ENCODE results near the gene KRT74. TPM values are rescaled to one million over a fixed set of nuclear protein-coding genes. Genes with fewer than 3 reads are reported as not detected.

The KRT74 gene
- total RNA-seq, 2 donors from 2014 or later: 0.05 to 0.45 TPM

DNA sequence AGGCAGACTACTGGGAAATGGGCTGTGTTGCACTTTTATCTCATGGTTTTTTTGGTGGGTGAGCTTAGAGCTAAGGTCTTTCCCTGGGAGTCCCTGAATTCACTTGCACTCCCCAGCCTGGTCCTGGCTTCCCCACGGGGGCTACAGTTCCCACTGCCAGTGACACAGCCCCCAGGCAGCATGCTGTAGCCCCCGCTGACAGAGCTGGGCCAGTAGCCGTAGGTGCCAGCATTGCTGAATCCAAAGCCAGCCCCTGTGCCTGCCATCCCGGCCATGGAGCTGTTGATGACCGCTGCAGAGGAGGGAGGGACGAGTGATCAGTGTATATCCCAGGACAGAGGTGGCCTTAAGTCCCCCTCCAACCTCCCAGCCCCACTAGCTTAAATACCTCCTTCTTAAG, 34.5 kb upstream of the KRT74 start:
- WGBS: 86% methylated on average over 6 of the region's 6 CpGs
- DNase-seq (ENCODE audit: low spot score): no peak
- H3K9me3 ChIP-seq: no peaks in the 10 kb centered on the region

DNA sequence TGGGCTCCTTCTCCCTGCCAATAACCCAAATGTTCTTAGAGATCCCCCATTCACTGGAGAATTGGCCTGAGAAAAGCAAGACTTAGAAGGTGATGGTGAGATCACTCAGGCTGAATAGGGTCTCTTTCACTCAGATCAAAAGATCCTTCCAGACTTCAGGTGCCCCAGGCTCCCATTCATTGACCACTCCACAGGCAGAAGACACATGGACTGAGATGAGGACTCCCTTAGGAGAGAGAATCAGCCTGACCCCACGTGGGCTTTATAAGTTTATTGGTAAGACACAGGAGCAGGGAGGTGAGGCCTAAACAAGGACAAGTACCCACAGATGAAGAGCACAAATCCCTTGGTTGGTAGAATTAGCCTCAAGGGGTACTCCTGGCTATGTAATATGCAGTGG, 33.7 kb upstream of the KRT74 start:
- Histone ChIP-seq H3K4me3 (no peak overlapping the region), H3K36me3 (no peaks in the 10 kb centered on the region), H3K27ac (no peak overlapping the region), H3K27me3 (replicated peaks; ENCODE audit: insufficient read depth) (peaks cover 2% of the 10 kb centered on the region), H3K4me1 (replicated peaks) (no peaks in the 10 kb centered on the region), H3K9me3 (no peaks in the 10 kb centered on the region)
- no peak for DNase-seq (ENCODE audit: low spot score)
- WGBS: 83% methylated on average over 1 of the region's 1 CpG
- intact Hi-C loops (cut with DNase I): no loop called here
- TF ChIP-seq POLR2AphosphoS5 (IDR thresholded peaks at IDR 0.05) (no peak), POLR2A (IDR thresholded peaks at IDR 0.05) (no peak), CTCF (IDR thresholded peaks at IDR 0.05) (no peak)

More for the DNA sequence above, 34.5 kb upstream of the KRT74 start:
- no peaks in the 10 kb centered on the region for H3K27me3 ChIP-seq (replicated peaks; ENCODE audit: insufficient read depth)
- no peak for TF ChIP-seq POLR2A (IDR thresholded peaks at IDR 0.05)
- TF ChIP-seq POLR2AphosphoS5 (IDR thresholded peaks at IDR 0.05): no peak
- no peak for TF ChIP-seq CTCF (IDR thresholded peaks at IDR 0.05)
- no peaks in the 10 kb centered on the region for H3K4me1 ChIP-seq (replicated peaks)
- intact Hi-C loops (cut with DNase I): no loop called here
- no peaks in the 10 kb centered on the region for H3K36me3 ChIP-seq
- H3K27ac ChIP-seq: no peak overlapping the region
- no peak overlapping the region for H3K4me3 ChIP-seq

DNA sequence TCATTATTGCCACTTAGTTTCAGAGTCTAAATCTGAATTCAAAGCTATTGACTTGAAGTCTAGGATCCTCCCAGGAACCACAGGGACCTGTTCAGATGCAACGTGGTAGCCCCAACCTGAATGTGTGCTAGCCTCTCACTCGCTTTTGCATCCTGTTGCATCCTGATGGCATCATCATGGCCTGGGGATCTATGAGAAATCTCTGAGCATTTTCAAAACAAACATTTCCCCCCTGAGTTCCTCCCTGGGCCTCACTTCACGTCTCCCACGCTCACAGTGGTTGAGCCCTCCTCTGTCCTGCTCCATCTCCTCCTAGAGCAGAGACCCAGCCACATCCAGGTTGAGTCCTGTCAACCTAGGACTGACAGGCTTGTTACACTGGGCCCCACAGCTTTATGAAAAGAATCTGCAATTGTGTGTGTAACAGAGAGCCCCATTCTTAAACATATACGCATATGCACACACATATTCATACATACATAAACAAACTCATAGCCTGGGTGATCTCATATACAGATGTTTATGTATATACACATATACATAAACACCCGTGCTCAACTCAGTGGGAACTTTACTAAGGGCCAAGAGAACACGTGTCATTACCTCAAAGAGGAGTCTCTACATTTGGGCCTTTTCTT, 33.1 kb upstream of the KRT74 start:
- no peak for DNase-seq (ENCODE audit: low spot score)
- no peaks in the 10 kb centered on the region for H3K9me3 ChIP-seq
- no peak overlapping the region for H3K4me3 ChIP-seq
- no peaks in the 10 kb centered on the region for H3K4me1 ChIP-seq (replicated peaks)
- WGBS: 91% methylated on average over 7 of the region's 7 CpGs
- TF ChIP-seq POLR2A (IDR thresholded peaks at IDR 0.05): no peak
- no peak for TF ChIP-seq CTCF (IDR thresholded peaks at IDR 0.05)
- no peak for TF ChIP-seq POLR2AphosphoS5 (IDR thresholded peaks at IDR 0.05)
- no peak overlapping the region for H3K27ac ChIP-seq
- intact Hi-C loops (cut with DNase I): no loop called here
- peaks cover 5% of the 10 kb centered on the region for H3K27me3 ChIP-seq (replicated peaks; ENCODE audit: insufficient read depth)
- no peaks in the 10 kb centered on the region for H3K36me3 ChIP-seq

DNA sequence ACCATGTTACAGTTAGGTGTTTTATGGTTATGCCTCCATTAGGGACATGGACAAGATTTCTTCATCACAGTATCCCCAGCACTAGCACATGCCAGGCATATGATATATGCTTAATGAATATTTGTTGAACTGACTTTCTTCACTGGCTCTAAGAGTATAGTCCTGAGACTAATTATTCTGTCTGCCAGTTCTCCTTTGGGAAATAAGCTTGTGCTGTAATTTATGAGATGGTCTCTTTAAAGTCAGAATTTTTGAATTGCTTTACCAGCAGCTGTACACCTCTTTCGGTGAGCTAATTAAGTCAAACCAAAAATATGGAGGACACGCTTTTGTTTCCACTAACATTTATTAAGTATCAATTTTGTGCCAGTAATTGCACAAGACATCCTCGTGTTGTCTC, 32.5 kb upstream of the KRT74 start:
- DNase-seq (ENCODE audit: low spot score): no peak
- Histone ChIP-seq H3K9me3 (no peaks in the 10 kb centered on the region), H3K27me3 (replicated peaks; ENCODE audit: insufficient read depth) (peaks cover 8% of the 10 kb centered on the region), H3K4me1 (replicated peaks) (no peaks in the 10 kb centered on the region), H3K36me3 (no peaks in the 10 kb centered on the region), H3K4me3 (no peak overlapping the region), H3K27ac (no peak overlapping the region)
- WGBS: 60% methylated on average over 3 of the region's 3 CpGs
- no peak for TF ChIP-seq CTCF (IDR thresholded peaks at IDR 0.05)
- no peak for TF ChIP-seq POLR2A (IDR thresholded peaks at IDR 0.05)
- no peak for TF ChIP-seq POLR2AphosphoS5 (IDR thresholded peaks at IDR 0.05)
- intact Hi-C loops (cut with DNase I): no loop called here

- peaks cover 13% of the 10 kb centered on the region for H3K27me3 ChIP-seq (replicated peaks; ENCODE audit: insufficient read depth)
- H3K27ac ChIP-seq: no peak overlapping the region
- TF ChIP-seq POLR2AphosphoS5 (IDR thresholded peaks at IDR 0.05) (no peak), CTCF (IDR thresholded peaks at IDR 0.05) (no peak), POLR2A (IDR thresholded peaks at IDR 0.05) (no peak)
- intact Hi-C loops (cut with DNase I): no loop called here
- H3K4me3 ChIP-seq: no peak overlapping the region
- 93% methylated on average over 1 of the region's 1 CpG for WGBS
- H3K36me3 ChIP-seq: no peaks in the 10 kb centered on the region
- no peaks in the 10 kb centered on the region for H3K4me1 ChIP-seq (replicated peaks)
- no peak for DNase-seq (ENCODE audit: low spot score)
- no peaks in the 10 kb centered on the region for H3K9me3 ChIP-seq
Measured at GRCh38 chr12:52605542-52605941, 31.9 kb upstream of the KRT74 start.
